ENCODE data around the gene APOL3.

DNA sequence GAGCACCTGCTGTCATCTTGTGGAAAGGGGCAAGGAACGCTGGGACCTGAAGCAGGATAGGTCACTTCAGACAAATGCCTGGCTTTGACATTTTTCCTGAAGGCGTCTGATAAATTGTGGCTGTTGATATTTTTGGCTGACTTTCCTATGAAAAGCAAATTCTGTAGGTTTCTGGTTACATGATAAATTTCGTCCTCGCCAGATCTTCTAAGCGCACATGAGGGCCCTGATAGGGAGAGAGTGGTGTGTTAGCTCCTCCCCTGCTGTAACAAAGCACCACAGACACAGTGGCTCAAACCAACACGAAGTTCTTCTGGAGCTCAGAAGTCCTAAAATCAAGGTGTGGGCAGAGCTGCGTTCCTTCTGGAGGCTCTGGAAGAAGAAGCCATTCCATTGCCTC lies 21.5 kb upstream of the APOL3 start:
- TF ChIP-seq, protein P1, sequence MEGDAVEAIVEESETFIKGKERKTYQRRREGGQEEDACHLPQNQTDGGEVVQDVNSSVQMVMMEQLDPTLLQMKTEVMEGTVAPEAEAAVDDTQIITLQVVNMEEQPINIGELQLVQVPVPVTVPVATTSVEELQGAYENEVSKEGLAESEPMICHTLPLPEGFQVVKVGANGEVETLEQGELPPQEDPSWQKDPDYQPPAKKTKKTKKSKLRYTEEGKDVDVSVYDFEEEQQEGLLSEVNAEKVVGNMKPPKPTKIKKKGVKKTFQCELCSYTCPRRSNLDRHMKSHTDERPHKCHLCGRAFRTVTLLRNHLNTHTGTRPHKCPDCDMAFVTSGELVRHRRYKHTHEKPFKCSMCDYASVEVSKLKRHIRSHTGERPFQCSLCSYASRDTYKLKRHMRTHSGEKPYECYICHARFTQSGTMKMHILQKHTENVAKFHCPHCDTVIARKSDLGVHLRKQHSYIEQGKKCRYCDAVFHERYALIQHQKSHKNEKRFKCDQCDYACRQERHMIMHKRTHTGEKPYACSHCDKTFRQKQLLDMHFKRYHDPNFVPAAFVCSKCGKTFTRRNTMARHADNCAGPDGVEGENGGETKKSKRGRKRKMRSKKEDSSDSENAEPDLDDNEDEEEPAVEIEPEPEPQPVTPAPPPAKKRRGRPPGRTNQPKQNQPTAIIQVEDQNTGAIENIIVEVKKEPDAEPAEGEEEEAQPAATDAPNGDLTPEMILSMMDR (IDR thresholded peaks at IDR 0.05) = no peak
- TF ChIP-seq POLR2A (IDR thresholded peaks at IDR 0.05) = no peak

Measured in testis (tissue), 2 donors.